Activated T-cell treated with anti-CD3 and anti-CD28 coated beads, Interleukin-2, amount 50 U/mL, for 72 hours (primary cell): Measurements from ENCODE around the gene SCUBE2. TPM values are rescaled to one million over a fixed set of nuclear protein-coding genes. Genes with fewer than 3 reads are reported as not detected.
A peak's percentile ranks its signal among the peaks of the same experiment; 100 is the strongest.

Source experiments
- ATAC-seq, 2 donors: fragments of 150-1000 bp; cut with Tn5 transposase; replicated peaks in 1 of 2; 2 replicates each; pipeline ENCODE4 v1.10.0; 2021; ENCODE audit warnings: moderate library complexity in 2 of 2, mild to moderate bottlenecking in 1 of 2
- DNase-seq, 2 donors: peaks; one replicate each; pipeline ENCODE4 v3.0.0; 2021 to 2022; ENCODE audit warnings: mixed read lengths in 1 of 2
- H3K27ac Mint-ChIP-seq: one replicate; pipeline ENCODE4 v1.8.0; 2022; ENCODE audit warnings: mild to moderate bottlenecking, moderate library complexity, mixed read lengths
- H3K27me3 Mint-ChIP-seq: one replicate; pipeline ENCODE4 v1.8.0; 2022; ENCODE audit warnings: low read depth, mixed read lengths
- H3K36me3 Mint-ChIP-seq, 2 donors: one replicate each; pipeline ENCODE4 v1.8.0; 2022; ENCODE audit warnings: mixed read lengths in 2 of 2, mild to moderate bottlenecking in 1 of 2; ENCODE audit not compliant: insufficient read depth in 2 of 2
- H3K4me1 Mint-ChIP-seq: one replicate; pipeline ENCODE4 v1.8.0; 2022; ENCODE audit warnings: low read depth, mixed read lengths
- H3K4me3 Mint-ChIP-seq, 2 donors: one replicate each; pipeline ENCODE4 v1.8.0; 2022; ENCODE audit warnings: mild to moderate bottlenecking in 2 of 2, mixed read lengths in 2 of 2, moderate library complexity in 2 of 2
- H3K9me3 Mint-ChIP-seq, 2 donors: one replicate each; pipeline ENCODE4 v1.8.0; 2022; ENCODE audit warnings: mixed read lengths in 2 of 2
- total RNA-seq, 2 donors: library from RNA; stranded (reverse); gene quantifications; one replicate each; pipeline ENCODE4 v1.2.3, GENCODE V29; 2022

SCUBE2 gene
- total RNA-seq, 2 donors from 2014 or later, result 0.37 TPM; not detected in 1

- Mint-ChIP-seq H3K27me3 (peaks cover 71% of the 10 kb centered on the region), H3K4me3 (no peak overlapping the region)
These were observed 15.4 kb downstream of the SCUBE2 start for GRCh38 chr11:9076046-9076445.

DNA sequence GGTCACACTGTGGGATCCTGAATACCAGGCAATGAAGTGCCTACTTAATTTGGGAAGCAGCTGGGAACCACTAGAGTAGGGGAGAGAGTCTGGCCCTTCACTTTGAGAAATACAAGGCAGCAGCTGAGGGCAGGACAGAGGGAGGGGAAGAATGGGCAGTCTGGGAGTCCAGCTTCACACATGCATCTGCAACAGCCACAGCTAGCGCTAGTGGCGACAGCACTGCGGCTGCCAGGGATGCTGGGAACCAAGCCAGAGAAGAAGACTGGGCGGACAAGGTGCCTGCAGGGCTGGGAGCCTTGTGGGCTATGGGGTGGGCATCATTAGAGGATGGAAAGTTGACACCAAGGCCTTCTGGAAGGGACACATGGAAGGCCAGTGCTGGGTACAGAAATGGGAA, 15.8 kb downstream of the SCUBE2 start:
- H3K9me3 Mint-ChIP-seq, result no peaks in the 10 kb centered on the region
- ATAC-seq (no peak), DNase-seq (no peak)
- H3K27me3 Mint-ChIP-seq, result peaks cover 76% of the 10 kb centered on the region
- H3K4me1 Mint-ChIP-seq, result no peaks in the 10 kb centered on the region
- no peak overlapping the region for H3K4me3 Mint-ChIP-seq
- H3K36me3 Mint-ChIP-seq, result no peaks in the 10 kb centered on the region
- no peak overlapping the region for H3K27ac Mint-ChIP-seq

More at GRCh38 chr11:9076046-9076445, 15.4 kb downstream of the SCUBE2 start:
- Mint-ChIP-seq H3K4me1 (peaks cover 2% of the 10 kb centered on the region), H3K27ac (no peak overlapping the region), H3K9me3 (no peaks in the 10 kb centered on the region), H3K36me3 (no peaks in the 10 kb centered on the region)
- no peak for DNase-seq
- no peak for ATAC-seq

DNA sequence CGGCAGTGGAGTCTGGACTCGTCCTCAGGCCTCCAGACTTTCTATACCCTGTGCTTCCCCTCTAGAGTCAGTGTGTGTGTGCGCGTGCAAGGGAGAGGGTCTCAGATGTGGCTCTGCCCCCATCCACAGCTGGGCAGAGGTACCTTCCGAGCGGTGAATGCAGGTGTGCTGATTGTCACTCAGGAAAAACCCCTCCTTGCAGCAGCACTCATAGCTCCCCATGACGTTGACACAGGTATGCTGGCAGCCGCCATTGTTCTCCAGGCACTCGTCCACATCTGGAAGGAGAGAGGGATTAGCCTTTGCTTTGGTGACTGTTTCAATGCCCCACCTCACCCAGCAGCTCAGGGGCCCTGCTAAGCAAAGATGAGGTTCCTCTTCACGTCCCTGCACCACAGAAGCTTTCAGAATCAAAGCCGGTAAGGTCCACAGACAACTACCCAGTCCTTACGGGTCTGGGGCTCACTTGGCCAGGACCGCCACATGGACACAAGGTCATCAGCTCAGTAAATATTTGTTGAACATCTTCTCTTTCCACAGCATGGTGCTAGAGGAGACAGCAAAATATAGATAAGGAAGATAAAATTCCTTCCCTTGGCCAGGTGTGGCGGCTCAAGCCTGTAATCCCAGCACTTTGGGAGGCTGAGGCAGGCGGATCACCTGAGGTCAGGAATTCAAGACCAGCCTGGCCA, 16.9 kb downstream of the SCUBE2 start:
- Mint-ChIP-seq H3K9me3 (no peaks in the 10 kb centered on the region), H3K27ac (no peak overlapping the region), H3K36me3 (no peaks in the 10 kb centered on the region), H3K4me3 (no peak overlapping the region), H3K4me1 (no peaks in the 10 kb centered on the region), H3K27me3 (peaks cover 66% of the 10 kb centered on the region)
- ATAC-seq (no peak), DNase-seq (no peak)

- ATAC-seq (no peak), DNase-seq (no peak)
- Mint-ChIP-seq H3K4me1 (no peaks in the 10 kb centered on the region), H3K36me3 (no peaks in the 10 kb centered on the region), H3K4me3 (no peak overlapping the region), H3K27me3 (peaks cover 67% of the 10 kb centered on the region), H3K9me3 (no peaks in the 10 kb centered on the region), H3K27ac (no peak overlapping the region)
These were observed 17.8 kb downstream of the SCUBE2 start for GRCh38 chr11:9073466-9074225.

DNA sequence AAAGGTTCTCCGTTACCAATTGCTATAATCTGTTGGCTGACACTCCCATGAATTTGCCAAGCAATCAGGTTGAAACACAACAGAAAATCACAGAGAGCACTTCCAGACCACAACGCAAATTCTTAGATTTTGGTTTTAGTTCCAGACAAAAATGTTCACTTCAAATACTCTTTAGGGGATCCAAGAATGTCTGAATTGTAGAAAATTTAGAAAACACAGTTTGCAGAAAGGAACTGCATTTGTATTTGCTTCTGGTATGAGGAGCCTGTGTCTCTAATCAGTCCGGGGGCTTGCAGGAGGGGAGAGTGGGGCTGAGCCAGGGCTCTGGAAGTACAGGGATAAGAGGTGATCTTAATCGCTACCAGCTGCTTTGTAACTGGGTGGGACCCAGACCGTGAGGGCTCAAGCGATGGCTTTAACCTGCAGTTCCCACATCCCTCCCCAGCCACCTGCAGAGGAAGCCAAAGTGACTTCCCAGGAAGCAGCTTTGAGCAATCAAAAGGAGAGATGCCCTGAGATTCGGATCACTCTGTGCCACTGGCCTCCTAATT, 18.7 kb downstream of the SCUBE2 start:
- no peaks in the 10 kb centered on the region for H3K36me3 Mint-ChIP-seq
- no peak overlapping the region for H3K27ac Mint-ChIP-seq
- no peaks in the 10 kb centered on the region for H3K4me1 Mint-ChIP-seq
- ATAC-seq (no peak), DNase-seq (no peak)
- no peak overlapping the region for H3K4me3 Mint-ChIP-seq
- H3K27me3 Mint-ChIP-seq, result peaks cover 57% of the 10 kb centered on the region
- no peaks in the 10 kb centered on the region for H3K9me3 Mint-ChIP-seq

- Mint-ChIP-seq H3K9me3 (no peaks in the 10 kb centered on the region), H3K4me3 (no peak overlapping the region), H3K27ac (no peak overlapping the region), H3K36me3 (no peaks in the 10 kb centered on the region), H3K4me1 (no peaks in the 10 kb centered on the region), H3K27me3 (peaks cover 47% of the 10 kb centered on the region)
- DNase-seq, result no peak
- ATAC-seq, result peak; percentile 47 to 64
These were observed 19.7 kb downstream of the SCUBE2 start for GRCh38 chr11:9071692-9072091.

DNA sequence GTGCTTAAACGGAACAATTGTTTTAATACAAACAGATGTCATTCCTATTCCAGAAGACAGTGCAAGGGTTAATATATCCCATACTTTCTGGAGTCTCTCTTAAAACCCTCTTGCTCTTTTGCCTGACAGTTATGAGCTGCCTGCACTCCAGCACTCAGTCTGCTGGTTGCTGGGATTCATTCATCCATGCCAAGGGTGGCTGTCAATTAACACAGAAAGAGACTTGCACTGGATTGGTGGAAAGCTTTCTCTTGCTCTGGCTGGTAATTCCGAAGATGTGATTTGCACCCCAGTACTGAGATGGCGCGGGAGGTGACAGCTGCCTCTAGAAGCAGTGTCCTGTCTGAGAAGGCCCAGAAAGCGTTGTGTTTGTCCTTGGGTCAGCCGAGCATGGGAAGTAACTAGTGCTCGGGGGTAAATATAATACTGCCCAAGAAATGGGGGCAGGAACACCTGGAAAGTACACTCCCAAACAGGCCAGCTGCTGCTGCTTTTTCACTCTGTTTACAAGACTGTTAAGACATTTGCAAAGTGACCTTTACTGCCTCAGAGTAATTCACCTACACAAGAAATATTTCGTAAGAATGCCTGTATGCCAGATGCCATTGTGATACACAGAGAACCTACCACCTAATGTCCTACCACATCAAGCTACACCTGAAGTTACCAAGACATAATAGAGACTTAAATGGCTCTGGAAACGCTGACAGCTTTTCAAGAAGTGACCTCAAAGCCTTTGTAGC, 20.5 kb downstream of the SCUBE2 start:
- Mint-ChIP-seq H3K4me3 (no peak overlapping the region), H3K27ac (no peak overlapping the region), H3K9me3 (no peaks in the 10 kb centered on the region), H3K27me3 (peaks cover 43% of the 10 kb centered on the region), H3K4me1 (no peaks in the 10 kb centered on the region), H3K36me3 (no peaks in the 10 kb centered on the region)
- ATAC-seq (no peak), DNase-seq (no peak)

- peaks cover 2% of the 10 kb centered on the region for H3K4me1 Mint-ChIP-seq
- H3K4me3 Mint-ChIP-seq, result no peak overlapping the region
- ATAC-seq, result no peak
These were observed 21.4 kb downstream of the SCUBE2 start for GRCh38 chr11:9069862-9070470.

DNA sequence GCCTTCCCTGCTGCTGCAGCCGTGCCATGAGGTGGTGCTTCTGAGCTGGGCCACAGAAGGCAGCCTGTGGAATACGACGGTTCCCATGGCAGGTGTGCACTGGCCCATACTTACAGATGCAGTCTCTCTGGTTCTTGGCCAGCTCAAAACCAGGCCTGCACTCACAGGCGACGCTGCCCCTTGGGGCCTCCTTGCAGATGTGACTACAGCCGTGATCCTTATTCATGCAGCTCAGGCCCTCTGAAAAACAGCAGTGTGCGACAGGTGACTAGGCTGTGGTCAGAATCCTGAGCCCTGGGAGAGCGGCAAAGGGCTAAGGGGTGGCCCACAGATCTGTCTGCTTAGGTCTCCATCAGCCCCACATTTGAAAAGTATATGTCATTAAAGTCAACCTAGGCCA, 22.1 kb downstream of the SCUBE2 start:
- Mint-ChIP-seq H3K27me3 (peaks cover 43% of the 10 kb centered on the region), H3K4me1 (peaks cover 5% of the 10 kb centered on the region), H3K36me3 (no peaks in the 10 kb centered on the region), H3K4me3 (no peak overlapping the region), H3K27ac (no peak overlapping the region), H3K9me3 (no peaks in the 10 kb centered on the region)
- ATAC-seq, result no peak
- no peak for DNase-seq

More at GRCh38 chr11:9069862-9070470, 21.4 kb downstream of the SCUBE2 start:
- Mint-ChIP-seq H3K9me3 (no peaks in the 10 kb centered on the region), H3K36me3 (no peaks in the 10 kb centered on the region), H3K27me3 (peaks cover 42% of the 10 kb centered on the region), H3K27ac (no peak overlapping the region)
- no peak for DNase-seq

GRCh38 chr11:9066433-9066925, 24.9 kb downstream of the SCUBE2 start:
- H3K27me3 Mint-ChIP-seq, result peaks cover 55% of the 10 kb centered on the region
- DNase-seq, result no peak
- H3K9me3 Mint-ChIP-seq, result no peaks in the 10 kb centered on the region
- H3K36me3 Mint-ChIP-seq, result no peaks in the 10 kb centered on the region
- no peak for ATAC-seq
- peaks cover 8% of the 10 kb centered on the region for H3K4me1 Mint-ChIP-seq
- no peak overlapping the region for H3K27ac Mint-ChIP-seq
- no peak overlapping the region for H3K4me3 Mint-ChIP-seq

- peaks cover 14% of the 10 kb centered on the region for H3K4me1 Mint-ChIP-seq
- peaks cover 51% of the 10 kb centered on the region for H3K27me3 Mint-ChIP-seq
- ATAC-seq (no peak), DNase-seq (no peak)
- H3K4me3 Mint-ChIP-seq, result no peak overlapping the region
- H3K9me3 Mint-ChIP-seq, result no peaks in the 10 kb centered on the region
- no peaks in the 10 kb centered on the region for H3K36me3 Mint-ChIP-seq
- no peak overlapping the region for H3K27ac Mint-ChIP-seq
These were observed 25.6 kb downstream of the SCUBE2 start for GRCh38 chr11:9065607-9066432.

- H3K4me1 Mint-ChIP-seq, result peaks cover 25% of the 10 kb centered on the region
- H3K27ac Mint-ChIP-seq, result no peak overlapping the region
- no peaks in the 10 kb centered on the region for H3K9me3 Mint-ChIP-seq
- H3K4me3 Mint-ChIP-seq, result no peak overlapping the region
- DNase-seq (no peak), ATAC-seq (no peak)
- H3K27me3 Mint-ChIP-seq, result peaks cover 57% of the 10 kb centered on the region
- H3K36me3 Mint-ChIP-seq, result no peaks in the 10 kb centered on the region
These were observed 29.6 kb downstream of the SCUBE2 start for GRCh38 chr11:9061807-9062206.
